HCT116 (cell line): ENCODE data around the gene SNORC. TPM values are rescaled to one million over a fixed set of nuclear protein-coding genes. Genes with fewer than 3 reads are reported as not detected.

Source experiments
- ATAC-seq: fragments of 200-7000 bp; cut with Tn5 transposase; 2 replicates; pipeline ENCODE4 v1.9.1; 2020; ENCODE audit warnings: mild to moderate bottlenecking, moderate library complexity
- BruUV-seq: library from RNA; stranded (reverse); fragments of 400-500 nt; replicated peaks from 2 replicates; lab custom pipeline; 2021; lab: Mats Ljungman, UMichigan
- CTCF ChIA-PET: fragments of 300-600 bp; sonication (Branson Sonifier 250); formaldehyde crosslinking; loops from one replicate; lab custom pipeline; 2021; ENCODE audit warnings: antibody characterized with exemption; lab: Charles Lee
- POLR2A ChIA-PET: fragments of 300-600, 350-600 bp; sonication (Branson Sonifier 250); formaldehyde crosslinking; loops from one replicate; lab custom pipeline; 2021; ENCODE audit warnings: antibody characterized with exemption; lab: Charles Lee
- RAD21 ChIA-PET, 2 experiments: fragments of 300-600 bp; sonication (Branson Sonifier 250); formaldehyde crosslinking; loops; one replicate each; lab custom pipeline; 2023; ENCODE audit warnings: low total read pairs in 2 of 2; ENCODE audit not compliant: uncharacterized antibody in 2 of 2, unreplicated experiment in 2 of 2, low non-redundant PET in 1 of 2; lab: Charles Lee
- DNase-seq: peaks from one replicate; pipeline ENCODE4 v3.0.0-alpha.2; 2010; ENCODE audit warnings: low read depth, low spot score
- H2AFZ ChIP-seq: fragments of 200-600 bp; shearing (Covaris generic), sonication (generic); 2 replicates; pipeline ENCODE4 v1.6.1; 2017; ENCODE audit warnings: low read depth, mixed run types, mixed read lengths, antibody characterized with exemption, low read length; ENCODE audit not compliant: poor library complexity, severe bottlenecking
- H3K27ac ChIP-seq: 2 replicates; pipeline ENCODE4 v1.5.1; 2012; ENCODE audit warnings: low read depth, low read length
- H3K27me3 ChIP-seq: fragments of 200-600 bp; sonication (generic); 2 replicates; pipeline ENCODE4 v1.6.1; 2016; ENCODE audit warnings: mixed run types, low read length, mixed read lengths; ENCODE audit not compliant: insufficient read depth
- H3K36me3 ChIP-seq, 2 experiments: fragments of 200-500 bp in 1 of 2; fragments of 200-600 bp in 1 of 2; sonication (Bioruptor generic) in 1 of 2; sonication (generic) in 1 of 2; 2 replicates each; pipeline versions ENCODE4 v1.5.1 to v1.6.1; 2014 to 2016; ENCODE audit warnings: low read length in 2 of 2, inconsistent platforms in 1 of 2, mixed read lengths in 1 of 2, mixed run types in 1 of 2; ENCODE audit not compliant: insufficient read depth in 2 of 2, control insufficient read depth in 1 of 2
- H3K4me1 ChIP-seq, 2 experiments: fragments of 200-600 bp in 1 of 2; sonication (generic) in 1 of 2; 2 replicates each; pipeline versions ENCODE4 v1.5.1 to v1.6.1; 2012 to 2017; ENCODE audit warnings: low read length in 2 of 2, inconsistent platforms in 1 of 2, mild to moderate bottlenecking in 1 of 2, mixed read lengths in 1 of 2, mixed run types in 1 of 2, moderate library complexity in 1 of 2; ENCODE audit not compliant: insufficient read depth in 2 of 2, control insufficient read depth in 1 of 2
- H3K4me2 ChIP-seq: fragments of 200-600 bp; sonication (generic); 2 replicates; pipeline ENCODE4 v1.6.1; 2017; ENCODE audit warnings: mixed run types, low read length, mixed read lengths
- H3K4me3 ChIP-seq, 2 experiments: fragments of 200-600 bp in 1 of 2; sonication (generic) in 1 of 2; replicated peaks in 1 of 2; 2 replicates each; pipeline ENCODE4 v1.5.1; 2011 to 2016; ENCODE audit warnings: low read length in 2 of 2, control low read depth in 1 of 2, low read depth in 1 of 2, mild to moderate bottlenecking in 1 of 2, mixed read lengths in 1 of 2, mixed run types in 1 of 2
- H3K79me2 ChIP-seq: fragments of 200-600 bp; sonication (generic); 2 replicates; pipeline ENCODE4 v1.6.1; 2017; ENCODE audit warnings: mild to moderate bottlenecking, mixed run types, low read length, moderate library complexity, mixed read lengths; ENCODE audit not compliant: insufficient read depth
- H3K9ac ChIP-seq: fragments of 200-600 bp; sonication (generic); 2 replicates; pipeline ENCODE4 v1.6.1; 2016; ENCODE audit warnings: low read length, mixed read lengths
- H3K9me2 ChIP-seq: fragments of 200-600 bp; sonication (generic), shearing (Covaris generic); 2 replicates; pipeline ENCODE4 v1.6.1; 2017; ENCODE audit warnings: mixed run types, mild to moderate bottlenecking, moderate library complexity; ENCODE audit not compliant: insufficient read depth
- H3K9me3 ChIP-seq, 2 experiments: fragments of 200-500 bp in 1 of 2; fragments of 200-600 bp in 1 of 2; sonication (Bioruptor generic) in 1 of 2; sonication (generic) in 1 of 2; 2 replicates each; pipeline ENCODE4 v1.6.1; 2014 to 2017; ENCODE audit warnings: low read length in 2 of 2, mixed read lengths in 2 of 2, inconsistent platforms in 1 of 2, low read depth in 1 of 2, mild to moderate bottlenecking in 1 of 2, mixed run types in 1 of 2, moderate library complexity in 1 of 2; ENCODE audit not compliant: control insufficient read depth in 1 of 2, insufficient read depth in 1 of 2
- H4K20me1 ChIP-seq: fragments of 200-600 bp; sonication (generic), shearing (Covaris generic); 2 replicates; pipeline ENCODE4 v1.6.1; 2017; ENCODE audit warnings: mixed run types, mild to moderate bottlenecking, moderate library complexity; ENCODE audit not compliant: insufficient read depth
- CBX3 ChIP-seq: IDR thresholded peaks from 2 replicates; pipeline ENCODE4 v1.6.1; 2012; ENCODE audit warnings: low read depth
- ELF1 ChIP-seq: IDR thresholded peaks from 2 replicates; pipeline ENCODE4 v1.6.1; 2012; ENCODE audit warnings: low read depth, borderline replicate concordance
- EZH2 ChIP-seq: fragments of 200-600 bp; sonication (generic); IDR thresholded peaks from 2 replicates; pipeline ENCODE4 v1.6.1; 2017; ENCODE audit warnings: antibody characterized with exemption, mixed run types
- EZH2phosphoT487 ChIP-seq: fragments of 200-600 bp; IDR thresholded peaks from 2 replicates; pipeline ENCODE4 v1.6.1; 2018; ENCODE audit warnings: antibody characterized with exemption, borderline replicate concordance
- RAD21 ChIP-seq: IDR thresholded peaks from 2 replicates; pipeline ENCODE4 v1.6.1; 2012; ENCODE audit warnings: low read depth, mild to moderate bottlenecking
- SIN3A ChIP-seq: IDR thresholded peaks from 2 replicates; pipeline ENCODE4 v1.6.1; 2012; ENCODE audit warnings: low read depth
- SP1 ChIP-seq: IDR thresholded peaks from 2 replicates; pipeline ENCODE4 v1.6.1; 2012; ENCODE audit warnings: low read depth
- SRF ChIP-seq: IDR thresholded peaks from 2 replicates; pipeline ENCODE4 v1.6.1; 2012; ENCODE audit warnings: low read depth
- ZFX ChIP-seq: fragments of 450-650 bp; IDR thresholded peaks from 2 replicates; pipeline ENCODE4 v1.6.1; 2017
- intact Hi-C: fragments of 100-400 bp; cut with micrococcal nuclease; formaldehyde crosslinking; loops from 2 replicates; pipeline ENCODE4 v1.10.0; 2022
- total RNA-seq: library from RNA; stranded (reverse); gene quantifications from one replicate; pipeline ENCODE4 v1.2.1, GENCODE V29; 2021; ENCODE audit not compliant: unreplicated experiment
- TF ChIP-seq, protein P1 (sequence below): IDR thresholded peaks from 2 replicates; pipeline ENCODE4 v1.6.1; 2012
- TF ChIP-seq, protein P2 (sequence below): IDR thresholded peaks from 2 replicates; pipeline ENCODE4 v1.6.1; 2012
- TF ChIP-seq, protein P3 (sequence below): IDR thresholded peaks from 2 replicates; pipeline ENCODE4 v1.6.1; 2011; ENCODE audit warnings: mild to moderate bottlenecking, low read length, moderate library complexity; ENCODE audit not compliant: insufficient replicate concordance; ENCODE audit errors: extremely low read depth
- TF ChIP-seq, protein P4 (sequence below), 3 experiments: fragments of 200-600 bp in 1 of 3; sonication (generic) in 1 of 3; IDR thresholded peaks in 2 of 3; conservative IDR thresholded peaks in 1 of 3; 2 replicates each; pipeline ENCODE4 v1.5.1; 2012 to 2017; ENCODE audit warnings: low read depth in 2 of 3, low read length in 2 of 3, antibody characterized with exemption in 1 of 3, borderline replicate concordance in 1 of 3, control low read depth in 1 of 3, mild to moderate bottlenecking in 1 of 3, mixed read lengths in 1 of 3, mixed run types in 1 of 3, moderate library complexity in 1 of 3; ENCODE audit not compliant: insufficient read depth in 1 of 3

SNORC gene
- total RNA-seq, 1 experiment from 2014 or later, result 14.0 TPM

DNA sequence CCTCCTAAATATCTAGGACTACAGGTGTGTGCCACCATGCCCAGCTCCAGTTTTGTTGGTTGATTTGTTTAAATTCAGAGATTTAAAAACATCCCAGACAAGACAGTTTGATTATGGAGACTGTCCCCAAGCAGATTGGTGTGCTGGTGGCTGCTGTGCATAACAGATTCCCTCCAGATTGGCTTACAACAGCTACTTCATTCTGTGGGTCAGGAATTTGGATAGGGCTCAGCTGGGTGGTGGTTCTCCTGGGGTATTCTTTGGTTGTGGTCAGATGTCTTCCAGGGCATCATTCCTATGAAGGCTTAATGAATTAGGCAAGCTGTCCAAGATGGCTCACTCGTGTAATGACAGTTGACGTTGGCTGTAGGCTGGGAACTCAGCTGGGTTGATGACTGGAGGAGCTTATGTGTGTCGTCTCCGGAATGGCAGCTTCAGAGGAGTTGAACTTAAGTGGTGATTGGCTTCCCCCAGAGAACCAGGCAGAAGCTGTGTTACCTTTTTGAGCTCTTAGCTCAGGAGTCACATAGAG is 10.6 kb upstream of the SNORC start:
- Histone ChIP-seq H4K20me1 (no peaks in the 10 kb centered on the region), H2AFZ (no peak overlapping the region), H3K36me3 (peaks cover 12 to 20% of the 10 kb centered on the region in 2 experiments; a peak in 2 of 4 replicates), H3K4me2 (no peak overlapping the region), H3K27me3 (no peaks in the 10 kb centered on the region), H3K4me1 (peaks cover 28 to 34% of the 10 kb centered on the region in 2 experiments), H3K9me2 (no peaks in the 10 kb centered on the region), H3K79me2 (no peaks in the 10 kb centered on the region), H3K27ac (no peak overlapping the region), H3K4me3 (no peak overlapping the region), H3K9ac (no peak overlapping the region), H3K9me3 (no peaks in the 10 kb centered on the region)
- no peak for DNase-seq
- no peak for TF ChIP-seq SRF
- TF ChIP-seq, protein P1, sequence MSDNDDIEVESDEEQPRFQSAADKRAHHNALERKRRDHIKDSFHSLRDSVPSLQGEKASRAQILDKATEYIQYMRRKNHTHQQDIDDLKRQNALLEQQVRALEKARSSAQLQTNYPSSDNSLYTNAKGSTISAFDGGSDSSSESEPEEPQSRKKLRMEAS, result no peak
- no peak for TF ChIP-seq SIN3A
- no peak for TF ChIP-seq SP1
- TF ChIP-seq, protein P2, sequence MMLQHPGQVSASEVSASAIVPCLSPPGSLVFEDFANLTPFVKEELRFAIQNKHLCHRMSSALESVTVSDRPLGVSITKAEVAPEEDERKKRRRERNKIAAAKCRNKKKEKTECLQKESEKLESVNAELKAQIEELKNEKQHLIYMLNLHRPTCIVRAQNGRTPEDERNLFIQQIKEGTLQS, result no peak
- TF ChIP-seq, protein P3, sequence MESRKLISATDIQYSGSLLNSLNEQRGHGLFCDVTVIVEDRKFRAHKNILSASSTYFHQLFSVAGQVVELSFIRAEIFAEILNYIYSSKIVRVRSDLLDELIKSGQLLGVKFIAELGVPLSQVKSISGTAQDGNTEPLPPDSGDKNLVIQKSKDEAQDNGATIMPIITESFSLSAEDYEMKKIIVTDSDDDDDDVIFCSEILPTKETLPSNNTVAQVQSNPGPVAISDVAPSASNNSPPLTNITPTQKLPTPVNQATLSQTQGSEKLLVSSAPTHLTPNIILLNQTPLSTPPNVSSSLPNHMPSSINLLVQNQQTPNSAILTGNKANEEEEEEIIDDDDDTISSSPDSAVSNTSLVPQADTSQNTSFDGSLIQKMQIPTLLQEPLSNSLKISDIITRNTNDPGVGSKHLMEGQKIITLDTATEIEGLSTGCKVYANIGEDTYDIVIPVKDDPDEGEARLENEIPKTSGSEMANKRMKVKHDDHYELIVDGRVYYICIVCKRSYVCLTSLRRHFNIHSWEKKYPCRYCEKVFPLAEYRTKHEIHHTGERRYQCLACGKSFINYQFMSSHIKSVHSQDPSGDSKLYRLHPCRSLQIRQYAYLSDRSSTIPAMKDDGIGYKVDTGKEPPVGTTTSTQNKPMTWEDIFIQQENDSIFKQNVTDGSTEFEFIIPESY, result no peak
- TF ChIP-seq, protein P4, sequence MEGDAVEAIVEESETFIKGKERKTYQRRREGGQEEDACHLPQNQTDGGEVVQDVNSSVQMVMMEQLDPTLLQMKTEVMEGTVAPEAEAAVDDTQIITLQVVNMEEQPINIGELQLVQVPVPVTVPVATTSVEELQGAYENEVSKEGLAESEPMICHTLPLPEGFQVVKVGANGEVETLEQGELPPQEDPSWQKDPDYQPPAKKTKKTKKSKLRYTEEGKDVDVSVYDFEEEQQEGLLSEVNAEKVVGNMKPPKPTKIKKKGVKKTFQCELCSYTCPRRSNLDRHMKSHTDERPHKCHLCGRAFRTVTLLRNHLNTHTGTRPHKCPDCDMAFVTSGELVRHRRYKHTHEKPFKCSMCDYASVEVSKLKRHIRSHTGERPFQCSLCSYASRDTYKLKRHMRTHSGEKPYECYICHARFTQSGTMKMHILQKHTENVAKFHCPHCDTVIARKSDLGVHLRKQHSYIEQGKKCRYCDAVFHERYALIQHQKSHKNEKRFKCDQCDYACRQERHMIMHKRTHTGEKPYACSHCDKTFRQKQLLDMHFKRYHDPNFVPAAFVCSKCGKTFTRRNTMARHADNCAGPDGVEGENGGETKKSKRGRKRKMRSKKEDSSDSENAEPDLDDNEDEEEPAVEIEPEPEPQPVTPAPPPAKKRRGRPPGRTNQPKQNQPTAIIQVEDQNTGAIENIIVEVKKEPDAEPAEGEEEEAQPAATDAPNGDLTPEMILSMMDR (IDR thresholded peaks at IDR 0.05 in 2 of 3, conservative IDR thresholded peaks at IDR 0.05 in 1 of 3; ENCODE audit: borderline replicate concordance in 1 of 3, insufficient read depth in 1 of 3, low read depth in 2 of 3, low read length in 2 of 3), result no peak
- no peak for TF ChIP-seq ELF1
- TF ChIP-seq EZH2phosphoT487, result no peak
- no peak for TF ChIP-seq CBX3
- no peak for TF ChIP-seq RAD21
- TF ChIP-seq ZFX, result no peak
- no peak for TF ChIP-seq EZH2
- no peak for ATAC-seq
- ChIA-PET CTCF (interaction anchor here (2.1 kb wide), 1 partner anchor 169 kb away, joined by 7 read pairs; no protein-coding TSS in a partner anchor), RAD21 (no interaction called here), POLR2A (no interaction called here)
- intact Hi-C loops, result no loop called here
- BruUV-seq, result no TSS peak
